HG03558 (cell line): ENCODE results near the gene ANP32B.

Source experiments
- ATAC-seq: cut with Tn5 transposase; IDR thresholded peaks from one replicate; pipeline ENCODE4 v1.9.1; 2021; ENCODE audit warnings: moderate number of reproducible peaks; ENCODE audit not compliant: unreplicated experiment; ENCODE audit errors: extremely low read depth

Gene ANP32B

DNA sequence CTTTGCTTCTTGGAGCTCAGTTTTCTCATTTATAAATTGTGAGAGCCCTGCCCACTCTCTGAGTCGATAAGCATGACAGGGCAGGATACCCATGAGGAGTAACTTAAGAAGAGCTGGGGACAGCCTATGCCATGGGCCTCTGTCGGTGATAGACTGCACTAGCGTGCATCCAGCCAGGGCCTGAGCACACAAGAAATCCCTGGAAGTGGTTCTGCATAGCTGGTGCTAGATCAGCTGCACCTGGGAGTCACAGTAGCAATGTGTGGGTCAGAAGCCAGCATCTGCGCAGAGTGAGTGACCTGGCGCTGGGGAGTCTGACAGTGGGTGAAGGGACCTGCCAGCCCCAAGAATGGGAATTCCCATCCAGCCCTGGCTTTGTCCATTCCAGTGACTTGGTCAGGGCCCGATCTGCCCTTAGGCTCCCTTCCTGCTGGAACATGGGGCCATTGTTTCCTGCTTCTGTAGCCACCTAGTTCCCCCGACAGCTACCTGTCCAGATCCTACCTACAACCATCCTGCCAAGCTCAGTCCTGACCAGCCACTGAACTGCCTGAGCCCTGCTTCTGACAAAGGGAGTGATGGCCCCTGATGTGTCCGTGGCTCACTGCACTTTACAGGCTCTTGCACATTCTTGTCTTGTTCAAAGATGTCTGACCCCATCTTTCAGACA, 37.5 kb downstream of the ANP32B start:
- ATAC-seq = no peak

DNA sequence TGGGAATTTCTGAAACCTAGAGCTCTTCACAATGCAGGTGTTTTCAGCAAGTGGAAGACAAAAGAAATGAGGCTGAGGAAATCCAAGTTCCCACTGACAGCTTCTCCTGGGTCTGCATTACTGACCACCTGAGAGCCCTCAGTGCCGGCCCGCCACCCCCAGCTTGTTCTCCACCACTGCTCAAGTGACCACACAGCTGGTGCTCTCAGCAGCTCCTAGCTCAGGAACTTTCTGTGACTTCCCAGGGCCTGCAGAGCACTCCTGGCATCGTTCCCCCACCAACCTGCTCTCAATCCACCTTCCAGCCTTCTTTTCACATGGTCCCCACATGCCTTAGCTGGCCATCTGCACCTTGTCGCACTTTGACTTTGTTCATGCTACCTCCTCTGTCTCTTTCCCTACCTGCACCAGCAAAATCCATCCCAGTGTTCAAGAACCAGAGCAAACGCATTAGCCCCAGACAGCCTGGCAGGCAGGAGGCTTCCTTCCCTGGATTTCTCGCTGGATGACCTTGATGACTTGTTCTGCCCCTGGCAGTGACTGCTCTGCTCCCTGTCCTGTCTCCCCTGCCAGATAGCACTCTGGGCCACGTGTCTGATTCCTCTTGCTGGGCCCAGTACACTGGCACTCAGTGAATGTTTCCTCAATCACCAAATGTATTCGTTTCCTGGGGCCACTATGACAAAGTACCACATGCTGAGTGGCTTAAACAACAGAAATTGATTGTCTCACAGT, 38.3 kb downstream of the ANP32B start:
- ATAC-seq = no peak

DNA sequence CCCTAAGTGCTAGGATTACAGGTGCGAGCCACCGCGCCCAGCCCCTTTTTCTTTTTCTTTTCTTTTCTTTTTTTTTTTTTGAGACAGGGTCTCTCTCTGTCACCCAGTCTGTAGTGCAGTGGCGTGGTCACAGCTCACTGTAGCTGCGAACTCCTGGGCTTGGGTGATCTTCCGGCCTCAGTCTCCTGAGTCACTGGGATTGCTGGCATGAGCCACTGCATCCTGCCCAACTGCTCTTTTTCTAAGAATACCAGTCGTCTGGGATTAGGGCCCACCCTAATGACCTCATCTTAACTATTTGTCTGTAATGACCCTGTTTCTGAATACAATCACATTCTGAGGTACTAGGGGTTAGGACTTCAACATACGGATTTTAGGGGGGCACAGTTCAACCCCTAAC, 39.3 kb downstream of the ANP32B start:
- no peak for ATAC-seq

GRCh38 chr9:98024702-98025101, 41.6 kb downstream of the ANP32B start:
- ATAC-seq = no peak

- no peak for ATAC-seq
These were observed 48.0 kb downstream of the ANP32B start for GRCh38 chr9:98031169-98031568.

- no peak for ATAC-seq
These were observed 48.8 kb downstream of the ANP32B start for GRCh38 chr9:98031935-98032334.

DNA sequence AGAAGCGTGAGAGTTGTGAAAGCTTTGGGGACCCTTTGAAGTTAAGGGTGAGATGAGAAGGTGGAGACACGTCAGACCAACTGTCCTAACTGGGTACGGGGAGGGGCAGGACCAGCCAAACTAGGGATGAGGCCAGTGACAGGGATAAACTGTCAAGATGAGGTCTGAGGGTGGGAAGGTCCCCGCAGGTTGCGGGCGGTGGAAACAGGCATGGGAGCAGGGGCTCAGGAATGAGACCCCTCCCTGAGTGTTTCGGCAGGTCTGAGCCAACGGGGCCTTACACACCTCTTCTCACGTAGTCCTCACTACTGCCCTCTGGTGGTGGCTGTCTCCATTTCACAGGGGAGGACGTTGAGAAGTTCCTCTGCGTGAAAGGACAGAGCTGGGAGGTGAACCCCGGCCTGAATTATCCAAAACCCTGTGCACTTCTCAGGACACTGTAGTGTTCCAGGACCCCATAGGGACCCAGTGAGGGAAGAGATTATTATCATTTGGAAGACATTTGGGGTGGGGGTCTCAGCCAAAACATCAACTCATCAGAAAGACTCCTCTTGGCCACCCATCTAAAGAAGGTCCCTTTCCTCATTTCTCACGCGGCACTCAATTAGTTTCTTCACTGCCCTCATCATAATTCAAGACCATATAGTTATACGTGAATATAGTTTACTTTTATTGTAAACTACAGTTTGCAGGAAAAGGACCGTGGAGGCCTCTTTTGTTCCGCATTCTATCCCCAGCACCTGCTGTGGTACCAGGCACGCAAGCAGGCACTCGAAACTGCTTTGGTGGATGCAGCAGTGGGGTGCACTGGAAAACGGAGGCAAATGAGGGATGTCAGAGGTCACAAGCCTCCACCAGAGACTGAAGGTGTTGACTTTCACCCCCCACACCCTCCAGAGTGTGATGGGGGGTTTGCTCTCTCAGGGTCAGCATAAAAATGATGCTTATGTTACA, 51.7 kb downstream of the ANP32B start:
- peak; percentile 39 for ATAC-seq

DNA sequence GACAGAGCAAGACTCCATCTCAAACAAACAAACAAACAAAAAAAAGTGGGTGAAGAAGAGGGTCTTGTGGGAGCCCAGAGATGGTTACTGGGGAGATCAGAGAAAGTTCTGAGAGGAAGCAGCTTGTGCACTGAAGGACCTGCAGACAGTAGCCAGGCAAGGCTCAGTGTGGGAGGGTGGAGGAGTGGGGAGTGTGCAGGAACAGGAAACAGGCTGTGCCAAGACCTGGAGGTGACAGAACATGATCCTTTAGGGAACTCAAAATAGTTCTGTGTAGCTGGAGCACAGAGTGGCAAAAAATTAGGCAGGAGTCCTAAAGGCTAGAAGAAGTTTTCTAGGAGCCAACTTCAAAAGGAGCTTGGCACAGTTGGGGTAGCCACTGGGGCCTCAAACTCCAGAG, 54.2 kb downstream of the ANP32B start:
- ATAC-seq = no peak

- ATAC-seq = no peak
These were observed 55.8 kb downstream of the ANP32B start for GRCh38 chr9:98038958-98039357.

DNA sequence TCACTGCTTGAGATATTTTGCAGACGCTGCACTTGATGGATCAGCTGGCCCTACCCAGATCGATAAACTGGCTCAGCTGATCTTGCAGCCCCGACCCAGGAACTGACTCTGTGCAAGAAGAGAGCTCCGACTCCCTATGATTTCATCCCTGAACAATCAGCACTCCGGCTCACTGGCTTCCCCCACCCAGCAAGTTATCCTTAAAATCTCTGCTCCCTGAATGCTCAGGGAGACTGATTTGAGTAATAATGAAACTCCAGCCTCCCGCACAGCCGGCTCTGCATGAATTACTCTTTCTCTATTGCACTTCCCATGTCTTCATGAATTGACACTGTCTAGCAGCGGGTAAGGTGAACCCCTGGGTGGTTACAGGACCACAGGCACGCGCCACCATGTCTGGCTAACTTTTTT, 56.5 kb downstream of the ANP32B start:
- ATAC-seq = no peak

DNA sequence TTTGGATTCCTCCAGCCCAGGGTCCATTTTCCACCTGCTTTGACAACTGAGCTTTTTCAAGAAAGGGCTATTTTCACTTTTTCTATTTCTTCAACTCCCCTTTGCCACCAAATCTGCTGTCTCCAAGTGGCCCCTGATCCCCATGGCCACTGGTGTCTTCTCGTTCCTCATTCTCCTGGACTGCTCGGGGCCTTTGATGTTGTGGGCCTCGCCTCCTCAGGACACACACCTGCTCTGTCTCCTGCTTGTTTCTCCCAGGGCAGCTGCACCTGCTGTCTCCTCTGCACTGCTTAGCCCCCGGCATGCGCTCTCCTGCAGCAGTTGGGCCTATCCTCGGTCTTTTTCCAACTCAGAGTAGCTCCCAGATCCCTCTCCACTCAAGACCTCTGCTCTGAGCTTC, 57.1 kb downstream of the ANP32B start:
- no peak for ATAC-seq

DNA sequence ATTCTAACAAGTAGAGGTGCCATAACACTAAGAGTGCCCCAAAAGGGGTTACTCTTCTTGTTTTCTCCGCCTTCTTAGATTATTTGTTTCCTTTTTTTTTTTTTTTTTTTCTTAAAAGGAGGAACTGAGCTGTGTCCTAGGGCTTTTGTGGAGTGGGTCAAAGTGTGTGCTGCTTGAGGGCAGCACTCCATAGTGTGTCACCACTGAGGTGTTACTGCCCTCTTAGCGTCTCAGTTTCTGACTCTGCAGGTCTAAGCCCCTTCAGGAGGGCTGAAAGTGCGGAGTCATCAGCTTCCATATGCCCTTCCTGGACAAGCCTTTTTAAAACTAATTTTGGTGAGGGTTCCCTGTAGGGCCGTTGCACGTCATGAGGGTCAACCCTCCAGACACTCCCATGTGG, 60.8 kb downstream of the ANP32B start:
- no peak for ATAC-seq

DNA sequence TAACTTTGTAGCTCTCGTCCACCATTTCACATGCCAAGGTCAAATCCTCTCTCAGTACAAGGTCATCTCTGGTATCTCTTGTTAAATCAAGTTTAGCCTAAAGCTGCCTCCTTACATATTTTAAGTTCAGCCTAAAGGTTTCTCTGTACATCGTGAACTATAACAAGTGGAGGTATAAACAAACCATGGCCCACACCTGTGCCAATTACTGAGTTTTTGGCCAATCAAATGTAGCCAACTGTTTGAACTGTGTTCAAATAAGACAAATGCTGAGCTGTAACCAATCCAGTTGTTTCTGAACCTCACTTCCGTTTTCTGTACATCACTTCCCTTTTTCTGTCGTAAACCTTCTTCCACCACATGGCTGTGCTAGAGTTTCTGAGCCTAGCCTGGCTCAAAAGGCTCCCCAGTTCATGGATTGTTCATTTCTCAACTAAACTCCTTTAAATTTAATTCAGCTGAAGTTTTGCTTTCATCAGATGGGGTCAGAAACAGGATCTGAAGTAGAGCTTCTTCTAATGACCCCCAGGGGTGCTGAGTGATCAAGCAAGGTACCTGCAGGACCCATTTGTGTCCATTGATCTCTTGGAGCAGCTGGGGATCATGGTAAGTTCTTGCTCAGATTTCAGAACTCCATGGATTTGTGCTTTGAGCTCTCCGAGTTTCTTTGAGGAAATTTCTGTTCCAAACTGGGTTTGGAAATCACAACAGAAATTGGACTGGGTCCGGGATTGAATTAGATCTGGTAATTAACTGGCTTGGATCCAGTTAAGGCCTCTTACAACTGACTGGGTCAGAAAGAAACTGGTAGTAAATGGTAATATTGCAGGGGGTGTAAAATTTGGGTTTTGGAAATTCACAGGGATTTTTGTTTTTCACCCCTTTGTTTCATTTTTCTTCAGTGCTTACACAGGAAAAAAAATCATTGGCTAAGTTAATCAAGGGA, 62.4 kb downstream of the ANP32B start:
- ATAC-seq = peak; percentile 71

GRCh38 chr9:98046180-98046543, 63.0 kb downstream of the ANP32B start:
- ATAC-seq = no peak

DNA sequence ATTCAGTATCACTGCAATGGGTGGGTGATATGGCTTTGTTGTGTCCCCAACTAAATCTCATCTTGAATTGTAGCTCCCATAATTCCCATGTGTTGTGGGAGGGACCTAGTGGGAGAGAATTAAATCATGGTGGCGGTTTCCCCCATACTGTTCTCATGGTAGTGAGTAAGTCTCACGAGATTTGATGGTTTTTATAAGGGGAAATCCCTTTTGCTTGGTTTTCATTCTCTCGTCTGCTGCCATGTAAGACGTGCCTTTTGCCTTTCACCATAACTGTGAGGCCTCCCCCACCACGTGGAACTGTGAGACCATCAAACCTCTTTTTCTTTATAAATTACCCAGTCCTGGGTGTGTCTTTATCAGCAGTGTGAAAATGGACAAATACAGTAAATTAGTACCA, 63.9 kb downstream of the ANP32B start:
- ATAC-seq = no peak

- ATAC-seq = no peak
These were observed 66.3 kb downstream of the ANP32B start for GRCh38 chr9:98049288-98050072.

GRCh38 chr9:98050351-98050750, 67.2 kb downstream of the ANP32B start:
- no peak for ATAC-seq

- no peak for ATAC-seq
These were observed 71.3 kb downstream of the ANP32B start for GRCh38 chr9:98054376-98054951.
